ENCODE results near the gene IDNK.

GRCh38 chr9:83649515-83649914 lies 26.6 kb downstream of the IDNK start:
- TF ChIP-seq EP300 (IDR thresholded peaks at IDR 0.05) (no peak), POLR2A (IDR thresholded peaks at IDR 0.05) (no peak)
- TF ChIP-seq, protein P1, sequence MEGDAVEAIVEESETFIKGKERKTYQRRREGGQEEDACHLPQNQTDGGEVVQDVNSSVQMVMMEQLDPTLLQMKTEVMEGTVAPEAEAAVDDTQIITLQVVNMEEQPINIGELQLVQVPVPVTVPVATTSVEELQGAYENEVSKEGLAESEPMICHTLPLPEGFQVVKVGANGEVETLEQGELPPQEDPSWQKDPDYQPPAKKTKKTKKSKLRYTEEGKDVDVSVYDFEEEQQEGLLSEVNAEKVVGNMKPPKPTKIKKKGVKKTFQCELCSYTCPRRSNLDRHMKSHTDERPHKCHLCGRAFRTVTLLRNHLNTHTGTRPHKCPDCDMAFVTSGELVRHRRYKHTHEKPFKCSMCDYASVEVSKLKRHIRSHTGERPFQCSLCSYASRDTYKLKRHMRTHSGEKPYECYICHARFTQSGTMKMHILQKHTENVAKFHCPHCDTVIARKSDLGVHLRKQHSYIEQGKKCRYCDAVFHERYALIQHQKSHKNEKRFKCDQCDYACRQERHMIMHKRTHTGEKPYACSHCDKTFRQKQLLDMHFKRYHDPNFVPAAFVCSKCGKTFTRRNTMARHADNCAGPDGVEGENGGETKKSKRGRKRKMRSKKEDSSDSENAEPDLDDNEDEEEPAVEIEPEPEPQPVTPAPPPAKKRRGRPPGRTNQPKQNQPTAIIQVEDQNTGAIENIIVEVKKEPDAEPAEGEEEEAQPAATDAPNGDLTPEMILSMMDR (IDR thresholded peaks at IDR 0.05): no peak
